UCSD-AML1 (cell line): ENCODE measurements around the gene SCARB1.

Experiments
- DNase-seq: peaks from one replicate; lab custom pipeline; 2025; ENCODE audit not compliant: unreplicated experiment; lab: John Stamatoyannopoulos, UW

SCARB1 gene

DNA sequence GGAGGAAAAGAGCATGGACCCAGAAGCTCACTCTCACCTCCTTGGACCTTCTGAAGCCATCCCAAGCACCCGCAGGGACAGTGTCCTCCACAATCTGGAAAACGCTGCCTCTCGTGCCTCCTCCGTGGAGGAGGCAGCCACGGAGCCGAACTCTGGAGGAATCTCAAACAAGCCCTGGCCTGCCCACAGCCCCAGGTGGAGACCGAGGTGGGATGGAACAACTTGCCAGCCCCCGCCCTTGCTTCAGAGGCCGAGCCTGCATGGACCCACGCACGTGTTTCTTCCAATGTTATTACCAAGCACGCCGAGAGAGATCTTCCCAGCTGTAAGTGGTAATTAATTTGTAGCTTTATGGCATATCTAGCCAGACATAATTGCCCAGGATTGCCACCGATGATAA, 61.3 kb downstream of the SCARB1 start:
- DNase-seq, result no peak

DNA sequence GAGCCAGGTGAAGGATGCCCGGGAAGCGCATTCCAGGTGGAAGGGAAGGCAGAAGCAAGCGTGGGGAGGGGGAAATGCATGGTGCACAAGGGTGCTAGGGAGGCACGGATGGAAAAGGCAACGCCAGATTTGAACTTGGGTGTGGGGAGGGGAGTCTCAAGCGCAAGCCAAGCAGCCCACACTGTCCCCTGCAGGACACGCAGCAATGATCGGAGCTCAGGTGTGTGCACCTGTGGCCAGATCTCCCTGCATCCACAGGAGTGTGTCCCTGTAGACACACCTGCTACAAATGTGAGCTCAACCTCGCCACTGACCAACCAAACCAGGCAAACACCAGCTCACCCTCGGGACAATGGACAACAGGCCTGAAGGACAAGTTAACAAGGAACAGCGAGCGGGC, 63.2 kb downstream of the SCARB1 start:
- no peak for DNase-seq

DNA sequence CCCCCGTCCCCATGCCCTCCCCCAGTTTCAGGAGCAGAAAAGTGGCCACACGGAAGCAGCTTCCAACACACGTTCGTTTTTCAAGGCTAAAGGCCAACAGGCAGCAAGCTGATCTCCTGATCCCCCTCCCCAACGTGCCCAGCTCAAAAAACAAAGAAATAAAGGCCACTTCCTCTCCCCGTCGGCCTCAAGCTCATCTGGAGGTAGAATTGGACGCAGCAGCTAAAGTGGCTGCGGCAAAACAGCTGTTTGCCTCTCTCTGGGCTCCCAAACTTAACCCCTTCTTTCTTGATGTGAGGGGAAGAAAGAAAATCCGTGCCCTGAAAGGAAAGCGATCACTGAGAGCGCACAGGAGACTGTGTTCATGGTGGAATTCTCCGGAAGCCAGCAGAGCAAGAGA, 66.3 kb downstream of the SCARB1 start:
- no peak for DNase-seq

DNA sequence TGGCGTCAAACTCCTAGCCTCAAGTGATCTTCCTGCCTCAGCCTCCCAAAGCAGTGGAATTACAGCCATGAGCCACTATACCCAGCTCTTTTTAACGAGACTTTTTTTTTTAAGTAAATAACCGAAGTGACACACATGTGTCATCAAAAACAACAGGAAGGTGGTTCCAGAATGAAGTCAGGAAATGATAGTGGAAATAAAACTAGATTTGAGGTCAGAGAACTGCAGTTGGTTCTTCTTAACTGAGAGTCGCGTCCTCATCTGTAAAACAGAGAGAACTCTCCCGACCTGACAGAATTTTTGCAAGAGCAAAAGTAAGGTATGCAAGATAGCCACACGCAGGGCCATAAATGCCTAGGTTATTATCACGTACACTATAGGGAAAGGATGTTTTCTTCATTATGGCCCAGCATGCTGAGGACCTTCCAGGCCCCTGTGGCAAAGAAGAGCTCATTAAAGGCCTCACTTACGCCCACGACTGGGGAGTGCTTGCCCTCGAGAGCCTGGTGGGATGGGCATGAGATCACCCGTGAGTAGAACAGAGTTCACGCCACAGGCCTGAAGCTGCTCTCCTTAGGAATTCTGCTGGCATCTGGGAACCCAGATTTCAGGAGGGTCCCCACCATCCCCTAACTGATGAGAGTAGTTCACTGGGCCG, 67.2 kb downstream of the SCARB1 start:
- no peak for DNase-seq

DNA sequence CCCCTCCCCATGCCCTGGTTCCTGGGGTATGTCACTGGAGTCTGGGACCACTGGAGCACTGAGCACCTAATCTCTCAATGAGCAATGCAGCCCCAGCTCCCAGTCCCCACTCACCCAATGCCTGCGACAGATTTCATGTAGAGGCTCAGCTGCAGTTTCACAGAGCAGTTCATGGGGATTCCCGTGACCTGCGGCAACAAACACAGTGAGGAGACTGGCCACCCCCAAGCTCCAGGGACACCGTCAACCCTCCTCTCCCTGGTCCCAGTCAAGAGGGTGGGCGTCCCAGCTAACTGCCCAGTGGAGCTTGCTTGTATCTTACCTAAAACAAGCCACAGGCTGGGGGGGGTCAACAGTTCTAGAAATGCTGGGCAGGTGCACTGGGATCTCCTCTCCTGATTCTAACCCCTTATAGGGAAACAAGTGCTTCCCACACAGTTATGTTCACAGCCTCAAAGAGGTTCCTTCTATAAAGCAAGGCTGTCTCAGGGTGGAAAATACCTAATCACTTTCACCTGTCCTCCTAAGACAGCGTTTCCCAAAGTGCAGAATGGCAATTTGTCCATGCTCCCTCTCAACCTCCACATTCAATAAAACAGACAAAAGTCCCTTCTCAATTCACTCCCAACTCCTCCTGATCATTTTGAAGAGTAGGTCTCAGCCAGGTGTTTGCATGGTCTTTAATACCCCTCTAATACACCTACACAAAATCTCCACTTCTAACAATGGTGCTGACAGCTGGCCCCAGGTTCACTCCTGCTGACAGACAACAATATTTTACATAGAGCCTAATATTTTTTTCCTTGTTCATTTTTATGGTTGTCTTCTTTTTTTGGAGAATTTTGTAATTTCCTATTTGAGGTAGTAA, 68.3 kb downstream of the SCARB1 start:
- no peak for DNase-seq

DNA sequence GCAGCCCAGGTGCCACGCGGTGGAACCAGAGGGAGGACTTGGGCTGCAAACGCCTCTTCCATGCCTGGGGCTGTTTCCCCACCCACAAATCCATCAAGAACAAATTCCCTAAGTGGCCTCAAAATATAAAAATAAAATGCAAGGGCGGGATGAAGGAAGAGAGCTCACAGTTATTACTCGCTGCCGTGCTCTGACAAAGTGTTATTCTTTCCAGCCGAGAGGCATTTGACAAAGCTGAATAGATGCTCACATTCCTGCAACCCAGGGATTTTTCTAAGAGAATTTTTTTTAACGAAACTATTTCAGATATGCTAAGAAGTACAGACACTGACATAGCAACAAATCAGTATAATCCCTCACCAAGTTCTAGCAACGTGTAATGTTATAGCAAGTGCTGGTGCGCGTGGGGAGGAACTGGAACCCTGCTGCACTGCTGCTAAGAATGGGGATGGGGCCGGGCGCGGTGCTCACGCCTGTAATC, 70.7 kb downstream of the SCARB1 start:
- no peak for DNase-seq

DNA sequence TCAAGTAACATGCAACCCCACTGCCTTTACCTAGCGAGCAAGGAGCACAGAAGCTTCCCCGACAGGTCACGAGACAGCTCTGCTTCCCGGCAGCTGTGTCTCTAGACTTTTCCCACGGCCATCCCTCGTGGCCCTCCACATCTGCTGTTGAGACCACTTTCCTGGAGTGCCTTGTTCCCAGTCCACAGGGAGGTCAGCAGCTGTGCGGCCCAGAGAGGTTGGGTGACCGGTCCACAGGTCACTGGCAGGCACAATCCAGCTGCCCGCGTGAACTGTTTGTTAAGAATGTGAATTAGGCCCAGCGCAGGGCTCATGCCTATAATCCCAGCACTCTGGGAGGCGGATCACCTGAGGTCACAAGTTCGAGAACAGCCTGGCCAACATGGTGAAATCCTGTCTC, 71.5 kb downstream of the SCARB1 start:
- no peak for DNase-seq

DNA sequence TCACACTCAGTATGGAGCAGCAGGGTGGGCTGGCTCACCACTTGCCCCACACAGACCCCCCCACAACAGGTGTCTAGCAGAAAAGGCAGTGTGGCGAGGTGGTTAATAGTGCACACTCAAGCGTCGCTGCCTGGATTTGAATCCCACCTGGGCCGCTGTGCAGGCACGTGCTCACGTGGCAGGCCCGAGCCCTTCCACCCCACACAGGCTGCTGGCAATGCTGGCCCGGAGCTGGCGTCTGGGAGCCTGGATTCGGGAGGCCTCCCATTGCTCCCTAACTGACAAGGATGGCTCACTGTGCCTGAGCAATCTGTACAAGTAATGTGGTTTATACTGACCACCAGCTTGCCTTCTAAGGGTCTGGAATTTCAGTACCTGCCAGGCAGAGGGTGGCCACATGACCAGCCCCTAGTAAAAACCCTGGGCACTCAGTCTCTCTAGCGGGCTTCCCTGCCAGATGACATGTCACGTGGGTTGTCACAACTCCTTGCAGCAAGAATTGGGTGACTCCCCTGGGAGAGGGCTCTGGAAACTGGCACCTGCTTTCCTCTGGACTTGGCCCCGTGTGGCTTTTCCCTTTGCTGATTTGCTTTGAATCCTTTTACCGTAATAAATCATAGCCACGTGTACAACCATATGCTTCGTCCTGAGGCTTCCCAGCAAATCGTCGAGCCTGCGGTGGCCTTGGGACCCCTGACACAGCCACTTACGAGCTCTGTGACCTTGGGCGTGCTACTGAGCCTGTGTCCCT, 72.8 kb downstream of the SCARB1 start:
- DNase-seq, result no peak

DNA sequence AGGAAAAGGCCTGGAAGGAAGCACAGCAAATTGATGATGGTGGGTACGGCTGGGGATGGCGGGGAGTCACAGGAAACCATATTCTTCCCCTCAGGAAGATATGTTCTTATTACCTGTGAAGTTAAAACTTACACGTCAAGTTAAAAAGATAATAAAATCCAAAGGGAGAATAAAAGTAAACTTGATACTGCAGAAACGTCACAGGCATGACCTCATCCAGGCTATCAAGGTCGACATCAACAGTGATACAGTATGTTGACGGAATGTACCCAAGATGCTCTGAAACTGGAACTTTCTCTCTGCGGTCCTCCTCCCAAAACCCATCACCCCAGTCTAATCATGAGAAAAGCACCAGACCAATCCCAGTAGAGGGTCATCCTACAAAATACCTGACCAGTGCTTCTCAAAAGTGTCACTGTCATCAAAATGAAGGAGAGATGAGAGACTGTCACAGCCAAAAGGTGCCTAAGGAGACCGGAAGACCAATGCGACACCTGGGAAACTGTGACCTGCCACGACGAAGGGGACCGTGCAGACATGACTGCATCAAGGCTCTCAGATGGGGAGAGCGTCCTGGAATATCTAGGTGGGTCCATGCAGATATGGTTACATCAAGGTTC, 74.6 kb downstream of the SCARB1 start:
- DNase-seq, result no peak

DNA sequence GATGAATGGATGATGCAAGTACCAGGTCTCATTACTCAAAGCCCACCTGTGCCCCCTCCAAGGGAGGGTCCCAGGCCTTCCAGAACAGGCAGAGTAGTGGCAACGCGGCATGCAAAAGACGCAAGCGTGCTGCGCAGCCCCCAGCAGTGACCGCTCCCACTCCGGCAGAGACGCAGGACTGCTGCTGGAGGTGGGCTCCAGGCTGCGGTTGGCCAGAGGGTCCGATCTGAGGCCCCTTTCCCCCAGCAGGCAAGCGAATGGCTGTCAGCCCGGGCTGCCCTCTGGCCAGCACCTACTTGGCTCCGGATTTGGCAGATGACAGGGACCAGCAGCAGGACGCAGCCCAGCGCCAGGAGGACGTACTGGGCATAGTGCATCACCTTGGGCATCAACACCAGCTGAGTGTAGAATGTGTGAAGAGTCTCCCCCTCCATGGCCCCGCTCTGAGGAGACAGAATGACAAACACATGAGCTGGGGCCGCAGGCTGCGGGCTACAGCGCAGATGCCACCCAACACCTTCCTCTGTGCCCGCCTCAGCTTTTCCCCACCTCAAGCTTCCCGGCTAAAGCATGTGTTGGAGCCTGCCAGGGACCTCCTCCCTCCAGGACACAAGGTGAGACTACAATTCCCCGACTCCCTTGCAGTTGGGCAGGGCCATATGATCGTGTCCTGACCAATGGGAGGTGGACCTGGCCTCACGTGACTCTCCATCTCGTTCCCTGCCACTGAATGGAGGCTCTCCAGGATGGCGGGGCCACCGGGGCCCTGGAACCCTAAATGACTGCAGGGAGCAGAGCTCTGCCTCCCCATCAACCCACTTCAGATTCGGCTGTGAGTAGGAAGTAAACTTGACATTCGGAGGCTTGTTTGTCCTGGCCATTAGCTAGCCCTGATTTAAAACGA, 77.4 kb downstream of the SCARB1 start:
- DNase-seq, result no peak

DNA sequence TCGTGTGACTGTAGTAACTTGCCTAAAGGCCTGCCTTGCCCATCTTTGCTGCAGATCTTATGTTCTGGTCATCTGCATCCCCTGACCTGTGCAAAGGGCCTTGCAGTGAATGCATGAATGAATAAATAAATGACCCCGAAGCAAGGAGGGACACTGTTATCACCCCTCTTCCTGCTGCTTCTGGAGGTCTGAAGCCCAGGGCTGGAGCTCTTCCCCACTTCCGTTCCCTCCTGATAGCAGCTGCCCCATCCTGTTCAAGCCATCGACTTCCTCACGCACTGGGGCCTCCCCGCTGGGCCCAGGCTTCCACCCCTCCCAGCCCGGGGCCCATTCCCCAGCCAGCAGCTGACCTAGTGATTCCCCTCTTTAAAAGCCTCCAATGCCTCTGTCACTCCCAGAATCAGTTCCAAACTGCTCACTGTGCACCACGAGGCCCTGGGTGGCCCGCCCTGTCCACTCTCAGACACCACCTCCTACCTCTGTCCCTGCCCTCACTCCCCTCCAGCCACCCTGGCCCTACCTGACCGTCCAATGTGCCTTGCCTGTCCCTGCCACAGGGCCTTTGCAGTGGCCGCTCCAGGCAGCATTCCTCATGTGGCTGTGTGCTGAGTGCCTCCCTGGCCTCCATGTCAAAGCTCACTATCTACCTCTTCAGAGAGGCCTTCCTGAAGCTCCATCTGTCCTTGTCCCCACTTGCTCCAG, 78.6 kb downstream of the SCARB1 start:
- DNase-seq, result no peak

DNA sequence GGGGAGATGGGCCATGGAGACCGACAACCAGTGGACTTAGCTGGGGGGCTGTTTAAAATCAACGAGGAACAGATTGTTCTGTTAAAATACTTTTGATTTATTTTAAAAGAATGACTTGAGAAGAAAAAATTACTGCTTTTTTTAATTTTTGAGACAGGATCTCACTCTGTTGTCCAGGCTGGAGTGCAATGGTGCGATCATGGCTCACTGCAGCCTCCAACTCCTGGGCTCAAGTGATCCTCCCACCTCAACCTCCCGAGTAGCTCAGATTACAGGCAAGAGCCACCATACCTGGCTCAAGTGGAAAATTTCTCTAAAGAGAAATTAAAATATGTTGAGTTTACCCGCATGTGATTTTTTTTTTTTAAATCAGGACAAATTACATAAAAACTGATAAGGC, 80.6 kb downstream of the SCARB1 start:
- DNase-seq, result no peak

DNA sequence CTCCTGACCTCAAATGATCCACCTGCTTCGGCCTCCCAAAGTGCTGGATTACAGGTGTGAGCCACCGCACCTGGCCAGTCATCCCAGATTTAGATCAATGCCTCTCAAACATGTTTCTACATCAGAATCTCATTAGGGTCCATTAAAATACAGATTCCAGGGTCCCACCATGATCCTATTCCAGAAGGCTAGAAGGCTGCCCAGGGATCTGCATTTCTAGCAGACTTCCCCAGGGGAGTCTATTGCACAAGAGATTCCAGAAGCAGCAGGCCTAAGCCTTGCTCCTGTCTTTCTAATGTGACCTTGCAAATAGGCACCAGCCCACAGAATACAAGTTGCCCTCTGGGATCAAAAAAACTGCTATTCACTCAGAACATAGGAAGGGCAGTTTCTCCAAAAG, 81.5 kb downstream of the SCARB1 start:
- DNase-seq, result no peak

DNA sequence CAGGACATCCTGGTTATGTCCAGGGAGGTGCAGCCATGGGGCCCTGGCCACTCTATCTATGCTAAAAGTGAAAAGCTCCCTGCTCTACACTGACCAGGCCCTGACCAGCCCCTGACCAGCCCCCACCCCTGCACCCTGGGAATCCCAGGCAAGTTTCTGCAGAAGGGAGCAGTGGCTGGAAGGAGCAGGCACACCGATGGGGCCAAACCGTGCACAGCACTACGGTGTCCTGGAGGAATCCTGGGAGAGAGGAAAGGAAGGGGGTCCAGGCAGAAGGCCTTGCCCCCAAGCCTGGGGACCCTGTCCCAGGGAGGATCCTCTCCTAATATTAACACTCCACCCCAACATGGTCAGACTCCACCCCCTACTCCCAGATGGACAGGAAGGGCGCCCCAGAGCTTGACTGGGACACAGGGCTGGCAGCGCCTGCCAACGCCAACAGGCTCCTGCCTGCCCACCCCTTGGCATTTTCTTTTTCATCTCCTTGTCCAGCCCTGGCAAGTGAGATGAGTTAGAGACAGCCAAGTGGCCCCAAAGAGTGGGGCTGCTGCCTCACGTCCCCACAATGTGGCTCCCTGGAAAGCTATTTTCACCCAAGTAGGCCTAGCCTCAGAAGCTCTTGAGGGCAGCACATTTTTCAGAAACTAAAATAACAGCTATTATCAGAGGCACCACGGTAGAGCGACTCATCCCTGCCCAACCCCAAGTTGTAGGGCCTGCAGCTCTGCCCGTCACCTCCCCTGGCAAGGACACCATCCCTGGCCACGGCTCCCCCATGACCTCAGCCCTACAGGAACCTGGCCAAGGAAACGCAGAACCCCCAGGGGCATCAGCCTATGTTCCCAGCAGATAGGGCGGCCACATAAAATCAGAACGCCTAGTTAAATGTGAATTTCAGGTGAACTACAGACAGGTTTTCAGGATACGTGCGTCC, 82.6 kb downstream of the SCARB1 start:
- no peak for DNase-seq

DNA sequence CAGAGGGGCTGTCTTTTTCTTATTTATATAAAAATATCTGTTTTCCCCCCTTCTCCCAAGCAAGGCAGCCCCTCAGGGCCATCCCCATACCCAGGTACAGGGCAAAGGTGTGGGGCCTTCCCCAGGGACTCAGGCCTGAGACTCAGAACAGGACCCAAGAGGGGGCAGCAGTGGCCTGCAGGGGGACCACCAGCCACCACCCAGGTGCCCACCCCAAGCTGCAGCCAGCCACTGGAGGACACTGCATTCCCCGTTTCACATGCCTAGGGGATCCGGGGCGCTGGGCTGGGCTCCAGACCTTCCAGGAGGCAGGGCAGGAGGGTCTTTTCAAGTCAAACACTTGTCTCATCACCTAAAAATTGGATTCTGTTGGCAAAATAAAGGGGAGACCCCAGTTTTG, 83.3 kb downstream of the SCARB1 start:
- no peak for DNase-seq

DNA sequence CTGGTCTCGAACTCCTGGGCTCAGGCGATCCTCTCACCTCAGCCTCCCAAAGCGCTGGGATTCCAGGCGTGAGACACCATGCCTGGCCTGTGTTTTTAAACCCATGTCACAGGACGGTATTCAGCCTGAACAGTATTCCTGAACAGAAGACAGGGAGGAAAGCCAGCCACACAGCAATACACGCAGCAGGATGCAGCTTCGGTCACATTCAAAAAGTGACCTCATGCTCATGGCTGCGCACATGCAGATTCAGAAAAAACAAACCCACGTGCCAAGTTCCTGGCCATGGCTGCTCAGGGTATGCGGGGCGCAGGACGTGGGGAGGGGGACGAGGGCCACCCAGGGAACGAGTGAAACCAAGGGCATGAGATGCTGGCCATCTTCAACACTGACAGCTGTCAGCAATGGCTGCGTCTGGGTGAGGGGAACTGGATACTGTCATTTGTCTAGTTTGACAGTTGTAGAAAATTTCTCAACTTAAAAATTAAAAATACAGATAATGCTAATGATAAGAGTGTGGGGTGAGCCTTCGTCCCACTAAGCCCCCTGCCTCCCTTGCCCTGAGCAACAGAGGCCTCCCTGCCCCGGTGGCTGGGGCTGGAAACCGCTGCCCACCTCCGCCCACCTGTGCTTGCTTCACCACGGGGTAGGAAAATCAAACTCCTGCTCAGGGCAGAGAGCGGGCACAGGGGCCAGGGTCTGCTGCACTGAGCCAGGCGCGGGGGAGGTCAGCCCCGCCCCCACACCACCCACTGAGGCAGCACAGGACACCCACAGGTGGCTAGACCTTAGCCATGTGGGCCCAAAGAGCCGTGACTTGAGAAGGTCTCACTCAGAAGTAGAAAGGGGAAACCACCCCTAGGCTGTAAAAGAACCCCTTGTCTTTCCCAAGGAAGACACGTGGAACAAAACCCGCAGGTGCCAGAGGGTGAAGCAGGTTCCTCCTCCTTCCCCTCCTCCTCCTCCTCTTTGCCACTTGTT, 84.2 kb downstream of the SCARB1 start:
- no peak for DNase-seq

DNA sequence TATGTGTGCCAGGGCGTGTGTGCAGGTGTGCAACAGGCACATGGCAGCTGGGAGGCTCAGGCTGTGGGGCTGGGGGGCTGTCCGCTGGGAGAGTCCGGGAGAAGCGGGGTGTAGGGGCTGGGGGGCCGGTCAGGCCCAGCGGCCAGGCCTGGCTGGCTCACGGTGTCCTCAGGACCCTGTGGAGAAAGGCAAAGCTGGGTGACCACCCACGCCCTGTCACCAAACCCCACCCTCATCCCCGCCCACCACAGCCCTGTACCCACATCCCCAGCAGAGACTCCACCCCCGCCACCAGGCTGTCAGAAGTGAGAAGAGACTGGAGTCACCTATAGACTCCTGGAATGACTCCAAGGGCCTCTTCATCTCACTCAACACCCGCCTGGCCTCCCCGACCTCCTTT, 85.3 kb downstream of the SCARB1 start:
- no peak for DNase-seq
